WERI-Rb-1 (cell line): ENCODE measurements around the gene MYOM3.

Experiments
- DNase-seq: peaks from one replicate; pipeline ENCODE4 v3.0.0-alpha.2; 2020
- H3K27ac ChIP-seq: fragments of 250-450 bp; sonication (Bioruptor Pico); 2 replicates; pipeline ENCODE4 v1.5.1; 2020; ENCODE audit warnings: mild to moderate bottlenecking, moderate library complexity
- H3K27me3 ChIP-seq: fragments of 250-450 bp; sonication (Bioruptor Pico); 2 replicates; pipeline ENCODE4 v1.5.1; 2021; ENCODE audit warnings: mild to moderate bottlenecking, low read depth, moderate library complexity; ENCODE audit not compliant: insufficient read depth, severe bottlenecking
- H3K36me3 ChIP-seq: fragments of 250-450 bp; sonication (Bioruptor Pico); 2 replicates; pipeline ENCODE4 v1.5.1; 2020; ENCODE audit warnings: mild to moderate bottlenecking, moderate library complexity
- H3K4me3 ChIP-seq: 2 replicates; pipeline ENCODE4 v1.5.1; 2011; ENCODE audit warnings: low read depth, mild to moderate bottlenecking, control low read depth, low read length
- H3K9me3 ChIP-seq: fragments of 250-450 bp; sonication (Bioruptor Pico); 2 replicates; pipeline ENCODE4 v1.5.1; 2021; ENCODE audit warnings: mild to moderate bottlenecking, moderate library complexity; ENCODE audit not compliant: severe bottlenecking
- CTCF ChIP-seq: IDR thresholded peaks from 2 replicates; pipeline ENCODE4 v1.5.1; 2011; ENCODE audit warnings: low read depth, mild to moderate bottlenecking, control low read depth, inconsistent platforms, low read length

The MYOM3 gene

DNA sequence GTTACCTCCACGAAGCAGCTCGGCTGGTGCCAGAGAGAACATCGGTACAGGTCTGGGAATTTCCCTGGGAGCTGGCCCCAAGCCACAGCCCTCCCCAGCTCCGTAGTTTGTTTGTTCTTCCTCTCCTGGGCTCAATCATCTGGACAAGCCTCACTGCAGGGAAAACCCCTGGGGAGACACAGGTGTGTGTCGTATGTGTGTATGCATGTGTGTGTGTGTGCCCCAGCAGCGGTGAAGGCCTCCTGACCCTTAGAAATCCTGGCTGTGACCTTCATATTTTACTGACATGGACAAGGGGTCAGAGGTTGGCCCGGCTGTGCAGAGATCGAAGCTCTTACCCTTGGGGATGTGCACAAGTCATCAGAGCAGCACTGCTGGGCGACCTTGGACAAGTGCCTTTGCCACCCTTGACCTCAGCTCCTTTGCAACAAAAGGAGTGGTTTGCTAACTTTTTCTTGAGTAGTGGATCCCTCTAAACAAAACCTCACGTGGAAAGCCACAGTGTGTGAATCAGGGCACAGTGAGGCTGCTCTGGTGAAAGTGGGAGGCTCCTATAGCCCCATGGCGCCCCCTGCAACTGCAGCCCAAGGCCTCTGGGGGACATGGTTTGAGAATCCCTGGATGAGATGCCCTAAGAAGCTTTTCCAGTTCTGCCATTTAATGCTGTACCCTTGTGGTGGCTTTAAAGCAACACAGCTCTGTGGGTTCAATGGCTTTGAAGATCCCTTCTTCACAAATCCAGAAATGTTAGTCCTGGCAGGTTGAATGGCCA lies 43.3 kb upstream of the MYOM3 start:
- no peaks in the 10 kb centered on the region for H3K9me3 ChIP-seq
- TF ChIP-seq CTCF: peak; percentile 54
- no peaks in the 10 kb centered on the region for H3K27me3 ChIP-seq
- no peak overlapping the region for H3K27ac ChIP-seq
- DNase-seq: peak; percentile 43
- peaks cover 22% of the 10 kb centered on the region for H3K36me3 ChIP-seq
- H3K4me3 ChIP-seq: no peak overlapping the region

DNA sequence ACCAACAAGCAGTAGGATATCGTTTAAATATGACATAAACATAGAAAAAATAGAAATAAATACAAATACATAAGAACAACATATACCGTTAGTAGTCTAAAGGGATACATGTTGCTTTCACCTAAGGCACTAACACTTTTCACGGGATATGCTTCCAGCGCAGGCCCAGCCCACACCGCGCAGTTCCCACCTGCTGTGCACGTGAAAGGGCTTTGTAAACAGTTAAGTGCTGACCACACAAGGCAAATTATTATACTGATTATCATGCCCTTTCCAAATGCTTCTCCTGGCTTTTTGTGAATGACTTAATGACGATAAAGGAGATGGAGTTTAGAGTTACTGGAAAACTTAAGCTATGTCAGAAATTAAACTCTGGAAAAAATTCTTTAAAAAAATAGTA lies 42.3 kb upstream of the MYOM3 start:
- Histone ChIP-seq H3K9me3 (no peaks in the 10 kb centered on the region), H3K27ac (no peak overlapping the region), H3K27me3 (no peaks in the 10 kb centered on the region), H3K4me3 (no peak overlapping the region), H3K36me3 (peaks cover 21% of the 10 kb centered on the region)
- no peak for TF ChIP-seq CTCF
- DNase-seq: no peak

DNA sequence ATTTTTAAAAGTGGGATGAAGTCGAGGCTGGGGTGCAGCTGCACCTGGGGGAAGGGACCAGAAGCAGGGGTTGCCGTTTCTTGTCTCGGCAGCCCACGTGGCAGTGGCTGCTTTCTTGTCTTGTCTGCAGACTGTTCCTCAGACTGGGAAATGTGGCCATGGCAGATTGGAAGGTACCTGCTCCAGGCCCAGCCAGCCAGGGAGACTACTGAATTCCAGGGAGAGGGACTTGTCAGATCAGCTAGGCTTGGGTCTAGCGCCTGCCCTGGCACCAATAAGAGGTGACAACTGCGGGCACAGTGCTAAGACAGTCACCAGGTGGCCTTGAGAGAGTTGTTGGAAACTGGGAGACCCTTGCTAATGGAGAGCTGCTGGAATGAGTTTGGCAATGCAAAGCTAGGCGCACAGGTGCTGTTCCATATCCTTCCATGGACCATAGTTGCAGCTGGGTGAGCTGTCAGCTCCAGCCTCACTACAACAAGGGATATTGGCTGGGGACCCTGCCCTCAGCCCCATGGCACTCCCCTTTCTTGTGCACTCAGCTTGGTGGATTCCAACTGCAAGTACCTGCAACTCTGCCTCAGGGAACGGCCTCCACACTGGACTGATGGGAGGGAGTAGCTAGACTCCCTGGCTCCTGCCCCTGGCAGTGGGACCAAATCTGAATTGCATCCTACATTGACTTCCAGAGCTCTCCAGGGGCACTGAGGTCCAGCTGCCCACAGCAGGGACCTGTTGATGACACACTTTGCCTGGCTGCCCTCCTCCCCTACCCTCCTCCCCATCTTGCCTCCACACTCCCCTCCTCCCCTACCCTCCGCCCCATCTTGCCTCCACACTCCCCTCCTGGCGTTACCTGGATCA lies 40.9 kb upstream of the MYOM3 start:
- Histone ChIP-seq H3K27ac (no peak overlapping the region), H3K36me3 (peaks cover 18% of the 10 kb centered on the region), H3K4me3 (no peak overlapping the region), H3K27me3 (no peaks in the 10 kb centered on the region), H3K9me3 (no peaks in the 10 kb centered on the region)
- DNase-seq: no peak
- TF ChIP-seq CTCF: no peak

DNA sequence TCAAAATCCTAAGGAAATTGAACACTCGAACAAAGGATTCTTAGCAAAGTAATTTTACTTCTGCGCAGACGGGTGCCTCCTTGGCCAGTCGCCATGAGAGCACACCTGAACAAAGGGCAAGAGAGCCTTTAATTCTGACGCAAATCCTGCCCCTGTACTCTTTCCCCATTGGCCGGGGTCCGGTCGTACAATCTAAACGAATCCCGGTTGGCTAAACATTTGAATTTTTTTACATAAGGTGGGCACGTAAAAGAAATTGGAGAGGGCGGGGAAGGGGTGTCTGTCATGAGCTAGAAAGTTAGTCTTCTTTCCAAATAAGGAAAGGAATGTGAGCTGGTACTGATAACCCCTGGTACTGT lies 39.2 kb upstream of the MYOM3 start:
- Histone ChIP-seq H3K27me3 (no peaks in the 10 kb centered on the region), H3K4me3 (no peak overlapping the region), H3K36me3 (peaks cover 6% of the 10 kb centered on the region), H3K27ac (no peak overlapping the region), H3K9me3 (no peaks in the 10 kb centered on the region)
- no peak for TF ChIP-seq CTCF
- DNase-seq: no peak

- Histone ChIP-seq H3K27me3 (no peaks in the 10 kb centered on the region), H3K27ac (no peak overlapping the region), H3K36me3 (no peaks in the 10 kb centered on the region), H3K4me3 (no peak overlapping the region), H3K9me3 (no peaks in the 10 kb centered on the region)
- TF ChIP-seq CTCF: peak; percentile 79
- peak; percentile 93 for DNase-seq
Observed at GRCh38 chr1:24150234-24151174, 38.6 kb upstream of the MYOM3 start.
